Heart left ventricle (tissue), 16 donors: ENCODE results near the gene MYCT1. TPM values are rescaled to one million over a fixed set of nuclear protein-coding genes. Genes with fewer than 3 reads are reported as not detected.

Experiments used
- ATAC-seq, 4 donors: fragments of 200-7000 bp; cut with Tn5 transposase; one replicate each; pipeline ENCODE4 v1.9.1; 2020 to 2022; ENCODE audit warnings: moderate library complexity in 4 of 4, mild to moderate bottlenecking in 3 of 4, moderate number of reproducible peaks in 1 of 4
- DNase-seq, 5 donors: peaks; one replicate each; pipeline ENCODE4 v3.0.0-alpha.2; 2020
- H3K27ac ChIP-seq, 12 donors: fragments of 200-600 bp; sonication (generic) in 4 of 12; one replicate each; pipeline versions ENCODE4 v1.5.0 to v1.8.0; 2016 to 2022; ENCODE audit warnings: mild to moderate bottlenecking in 2 of 12
- H3K27me3 ChIP-seq, 9 donors: fragments of 200-600 bp; sonication (generic) in 2 of 9; one replicate each; pipeline versions ENCODE4 v1.5.1 to v1.8.0; 2016 to 2022; ENCODE audit warnings: mild to moderate bottlenecking in 3 of 9
- H3K36me3 ChIP-seq, 9 donors: fragments of 200-600 bp; sonication (generic) in 2 of 9; one replicate each; pipeline versions ENCODE4 v1.5.0 to v1.8.0; 2018 to 2022; ENCODE audit warnings: mild to moderate bottlenecking in 2 of 9
- H3K4me1 ChIP-seq, 12 donors: fragments of 200-600 bp; sonication (generic) in 4 of 12; one replicate each; pipeline versions ENCODE4 v1.5.0 to v1.8.0; 2016 to 2022; ENCODE audit warnings: mild to moderate bottlenecking in 3 of 12
- H3K4me3 ChIP-seq, 12 donors: fragments of 200-600 bp; sonication (generic) in 4 of 12; one replicate each; pipeline versions ENCODE4 v1.5.0 to v1.8.0; 2017 to 2022; ENCODE audit warnings: mild to moderate bottlenecking in 9 of 12, moderate library complexity in 4 of 12
- H3K9me3 ChIP-seq, 12 donors: fragments of 200-600 bp; sonication (generic) in 4 of 12; one replicate each; pipeline versions ENCODE4 v1.5.0 to v1.8.0; 2016 to 2022; ENCODE audit warnings: mild to moderate bottlenecking in 1 of 12
- POLR2A ChIP-seq, 2 donors: fragments of 450-650 bp; IDR thresholded peaks; one replicate each; pipeline ENCODE4 v1.6.1; 2017; ENCODE audit warnings: antibody characterized with exemption in 2 of 2, mild to moderate bottlenecking in 2 of 2, moderate library complexity in 2 of 2
- WGBS, 4 donors: extraction: QIAGEN DNeasy Blood & Tissue Kit in 2 of 4; methylation state at CpG; one replicate each; pipeline versions ENCODE4 v1.1.5 to v1.1.7; 2013 to 2018; 5-methylcytosine and 5-hydroxymethylcytosine counted together
- intact Hi-C, 10 donors: fragments of 100-400 bp; cut with DNase I; formaldehyde crosslinking; loops; one replicate each; pipeline versions ENCODE4 v1.11.1 to v1.14.2; 2022
- polyA plus RNA-seq, 2 donors: library from polyadenylated mRNA; stranded (reverse); fragments of 200-250 nt; gene quantifications; one replicate each; pipeline ENCODE4 v1.2.3, GENCODE V29; 2013
- total RNA-seq, 9 donors: library from RNA; depleted of rRNA in 2 of 9; stranded (reverse); fragments of >200 nt in 2 of 9; fragmentation: NEBNext Ultra II Directional in 3 of 9; extraction: Animal tissue kit (Norgen Biotek cat#: 25700) in 3 of 9; gene quantifications; one replicate each; pipeline versions ENCODE4 v1.1.0 to v1.2.4, GENCODE V29; 2016 to 2023
- TF ChIP-seq, protein P1 (sequence below), 12 donors: fragments of 200-600 bp; sonication (generic) in 4 of 12; IDR thresholded peaks; one replicate each; pipeline versions ENCODE4 v1.5.0 to v1.8.0; 2018 to 2022; ENCODE audit warnings: antibody characterized with exemption in 12 of 12, mild to moderate bottlenecking in 5 of 12
- donor health status: ischemic (EF 13 %, LVEDD 7.1; RV severe dilation, severe dysfunction).
- donor health status: healthy with polysubstance abuse.
- donor health status: DM: no; HTN: yes; CAD: no.
- donor health status: DM: no; HTN: no; CAD: no.
- donor health status: ischemic (EF 25% LVEDD 6.9; RV normal size, moderate dysfunction).
- donor health status: ischemic (EF 25% LVEDD 5.7; RV mildly dilated, moderate dysfunction).
- donor health status: healthy.
- donor health status: DM: yes; HTN: yes; CAD: no.
- donor health status: ischemic (EF 35%, LVEDD 5.7; RV mildly dilated, moderate dysfunction).
- donor health status: nonischemic (EF 11% LVEDD 7.7; RV severe dilation, severe dysfunction).
- donor health status: DM: yes; HTN: yes; CAD: no.
- donor health status: PGD.
- donor health status: ischemic (EF 29% LVEDD 5.4; RV normal size, mild dysfunction).
- donor health status: nonischemic (EF 23%, LVEDD 6.1; RV moderate dilation, normal function).

Gene MYCT1
- total and polyA plus RNA-seq, 11 donors = 8.4 to 20.8 (median 14.6) TPM

- no peaks in the 10 kb centered on the region for H3K9me3 ChIP-seq
- H3K4me3 ChIP-seq = no peak overlapping the region
- no peaks in the 10 kb centered on the region for H3K4me1 ChIP-seq
- no peak overlapping the region for H3K27ac ChIP-seq
- DNase-seq (no peak), ATAC-seq (no peak)
- no peaks in the 10 kb centered on the region for H3K27me3 ChIP-seq
- intact Hi-C loops = loop anchor here in 2 of 10 donors (5.0 to 10.0 kb wide), 2 partner anchors 202 to 209 kb away; no protein-coding TSS in a partner anchor
- 69 to 85% (median 80%) methylated on average over 4 of the region's 4 CpGs for WGBS, 4 donors
- TF ChIP-seq, protein P1, sequence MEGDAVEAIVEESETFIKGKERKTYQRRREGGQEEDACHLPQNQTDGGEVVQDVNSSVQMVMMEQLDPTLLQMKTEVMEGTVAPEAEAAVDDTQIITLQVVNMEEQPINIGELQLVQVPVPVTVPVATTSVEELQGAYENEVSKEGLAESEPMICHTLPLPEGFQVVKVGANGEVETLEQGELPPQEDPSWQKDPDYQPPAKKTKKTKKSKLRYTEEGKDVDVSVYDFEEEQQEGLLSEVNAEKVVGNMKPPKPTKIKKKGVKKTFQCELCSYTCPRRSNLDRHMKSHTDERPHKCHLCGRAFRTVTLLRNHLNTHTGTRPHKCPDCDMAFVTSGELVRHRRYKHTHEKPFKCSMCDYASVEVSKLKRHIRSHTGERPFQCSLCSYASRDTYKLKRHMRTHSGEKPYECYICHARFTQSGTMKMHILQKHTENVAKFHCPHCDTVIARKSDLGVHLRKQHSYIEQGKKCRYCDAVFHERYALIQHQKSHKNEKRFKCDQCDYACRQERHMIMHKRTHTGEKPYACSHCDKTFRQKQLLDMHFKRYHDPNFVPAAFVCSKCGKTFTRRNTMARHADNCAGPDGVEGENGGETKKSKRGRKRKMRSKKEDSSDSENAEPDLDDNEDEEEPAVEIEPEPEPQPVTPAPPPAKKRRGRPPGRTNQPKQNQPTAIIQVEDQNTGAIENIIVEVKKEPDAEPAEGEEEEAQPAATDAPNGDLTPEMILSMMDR (IDR thresholded peaks at IDR 0.05) = no peak
- TF ChIP-seq POLR2A (IDR thresholded peaks at IDR 0.05) = no peak
- H3K36me3 ChIP-seq = no peaks in the 10 kb centered on the region
Observed at GRCh38 chr6:152745509-152746171, 47.9 kb downstream of the MYCT1 start.

DNA sequence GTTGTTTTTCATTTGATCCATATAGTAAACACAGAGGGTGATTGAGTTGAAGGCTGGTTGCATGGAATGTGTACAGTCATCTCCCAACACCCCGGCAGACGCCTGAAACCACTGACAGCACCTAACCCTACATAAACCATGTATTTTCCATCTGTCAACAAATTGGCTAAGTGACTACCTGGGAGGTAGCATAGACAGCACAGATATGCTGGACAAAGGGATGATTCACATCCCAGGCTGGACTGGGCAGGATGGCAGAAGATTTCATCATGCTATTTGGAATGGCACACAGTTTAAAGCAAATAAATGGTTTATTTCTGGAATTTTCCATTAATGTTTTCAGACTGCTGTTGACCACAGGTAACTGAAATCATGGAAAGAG is 48.5 kb downstream of the MYCT1 start:
- H3K4me3 ChIP-seq = no peak overlapping the region
- H3K27me3 ChIP-seq = no peaks in the 10 kb centered on the region
- no peaks in the 10 kb centered on the region for H3K36me3 ChIP-seq
- TF ChIP-seq, protein P1 (IDR thresholded peaks at IDR 0.05) = no peak
- no peak for TF ChIP-seq POLR2A (IDR thresholded peaks at IDR 0.05)
- intact Hi-C loops = loop anchor here in 2 of 10 donors (5.0 to 10.0 kb wide), 2 partner anchors 201 to 209 kb away; no protein-coding TSS in a partner anchor
- H3K27ac ChIP-seq = no peak overlapping the region
- no peaks in the 10 kb centered on the region for H3K9me3 ChIP-seq
- WGBS, 4 donors = 64 to 86% (median 73%) methylated on average over 2 of the region's 2 CpGs
- DNase-seq (no peak), ATAC-seq (no peak)
- H3K4me1 ChIP-seq = no peaks in the 10 kb centered on the region

DNA sequence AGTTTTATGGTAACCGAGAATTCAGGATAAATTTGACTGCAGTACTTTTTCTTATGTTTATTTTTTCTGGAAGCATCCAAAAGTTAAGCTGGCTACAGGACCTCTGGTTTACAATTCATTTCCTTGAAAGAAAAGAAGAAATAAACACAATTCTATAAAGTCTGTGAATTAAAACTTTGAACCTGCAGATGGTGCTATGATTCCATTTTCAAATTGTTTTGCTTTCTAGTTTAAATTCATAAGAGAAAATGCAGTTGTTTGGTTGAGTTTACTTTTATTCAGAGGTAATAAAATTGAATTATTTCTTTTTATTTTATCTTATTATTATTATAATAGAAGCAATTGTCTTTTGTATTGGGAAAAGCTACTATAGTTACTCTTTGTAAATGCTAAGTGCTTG is 51.1 kb downstream of the MYCT1 start:
- 40 to 59% (median 45%) methylated on average over 1 of the region's 1 CpG for WGBS, 4 donors
- no peaks in the 10 kb centered on the region for H3K27me3 ChIP-seq
- no peak overlapping the region for H3K4me3 ChIP-seq
- ATAC-seq (no peak), DNase-seq (no peak)
- H3K4me1 ChIP-seq = no peaks in the 10 kb centered on the region
- H3K9me3 ChIP-seq = no peaks in the 10 kb centered on the region
- intact Hi-C loops = loop anchor here in 2 of 10 donors (5.0 to 10.0 kb wide), 2 partner anchors 198 to 206 kb away; no protein-coding TSS in a partner anchor
- TF ChIP-seq, protein P1 (IDR thresholded peaks at IDR 0.05) = peak in 5 of 12 donors; percentile 9 to 30 (median 18)
- TF ChIP-seq POLR2A (IDR thresholded peaks at IDR 0.05) = no peak
- H3K36me3 ChIP-seq = no peaks in the 10 kb centered on the region
- H3K27ac ChIP-seq = no peak overlapping the region

GRCh38 chr6:152749336-152749735 is 51.6 kb downstream of the MYCT1 start:
- Histone ChIP-seq H3K9me3 (no peaks in the 10 kb centered on the region), H3K27ac (no peak overlapping the region), H3K27me3 (no peaks in the 10 kb centered on the region), H3K4me3 (no peak overlapping the region), H3K36me3 (no peaks in the 10 kb centered on the region), H3K4me1 (no peaks in the 10 kb centered on the region)
- 61 to 81% (median 67%) methylated on average over 1 of the region's 1 CpG for WGBS, 4 donors
- ATAC-seq (no peak), DNase-seq (no peak)
- TF ChIP-seq, protein P1 (IDR thresholded peaks at IDR 0.05) = no peak
- no peak for TF ChIP-seq POLR2A (IDR thresholded peaks at IDR 0.05)
- intact Hi-C loops = loop anchor here in 2 of 10 donors (5.0 to 10.0 kb wide), 2 partner anchors 198 to 205 kb away; no protein-coding TSS in a partner anchor
